ENCODE measurements around the gene SLC19A1.

DNA sequence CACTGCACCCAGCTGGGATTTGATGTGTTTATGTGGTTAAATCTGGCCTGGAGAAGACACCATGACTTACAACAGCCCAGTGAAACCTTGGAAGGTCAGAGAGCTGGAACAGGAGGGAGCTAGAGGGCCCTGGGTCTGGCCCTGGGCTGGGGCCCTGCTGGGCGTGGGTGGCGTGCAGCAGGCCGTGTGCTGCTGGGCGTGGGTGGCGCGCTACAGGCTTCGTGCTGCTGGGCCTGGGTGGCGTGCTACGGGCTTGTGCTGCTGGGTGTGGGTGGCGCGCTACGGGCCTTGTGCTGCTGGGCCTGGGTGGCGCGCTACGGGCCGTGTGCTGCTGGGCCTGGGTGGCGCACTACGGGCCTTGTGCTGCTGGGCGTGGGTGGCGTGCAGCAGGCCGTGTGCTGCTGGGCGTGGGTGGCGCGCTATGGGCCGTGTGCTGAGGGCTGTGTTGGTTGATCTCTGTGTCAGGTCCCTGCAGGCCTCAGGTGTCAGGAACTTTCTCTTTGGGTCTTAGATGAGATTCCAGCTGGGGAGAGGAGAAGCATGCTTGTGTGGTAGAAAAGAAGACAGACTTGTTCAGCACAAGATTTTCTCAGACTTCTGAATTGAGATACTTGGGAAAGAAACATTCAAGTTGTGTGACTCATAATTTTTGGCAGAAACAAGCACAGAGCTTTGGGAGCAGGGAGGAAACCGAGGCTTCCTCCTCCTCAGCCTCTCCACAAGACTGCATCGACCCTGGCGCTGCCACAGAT is 71.3 kb downstream of the SLC19A1 start:
- peak; percentile 3 for TF ChIP-seq POLR2AphosphoS5 (IDR thresholded peaks at IDR 0.05)
- no peak for TF ChIP-seq CTCF (IDR thresholded peaks at IDR 0.05)
- no peak for TF ChIP-seq EP300 (IDR thresholded peaks at IDR 0.05)
